H7 (cell line): ENCODE results near the gene BLTP3A. TPM values are rescaled to one million over a fixed set of nuclear protein-coding genes. Genes with fewer than 3 reads are reported as not detected.
"Not testable (repeated sequence)": the region's sequence is repeated elsewhere in the genome, so short reads cannot be mapped to it uniquely, and the experiment has no call there.

Experiments
- DNase-seq: peaks from one replicate; pipeline ENCODE4 v3.0.0; 2012
- H3K27me3 ChIP-seq: 2 replicates; pipeline ENCODE4 v1.6.0; 2011; ENCODE audit warnings: mild to moderate bottlenecking, low read length; ENCODE audit not compliant: control insufficient read depth, insufficient read depth
- H3K36me3 ChIP-seq: replicated peaks from 2 replicates; pipeline ENCODE4 v1.5.1; 2011; ENCODE audit warnings: low read length; ENCODE audit not compliant: control insufficient read depth, insufficient read depth
- H3K4me3 ChIP-seq: 2 replicates; pipeline ENCODE4 v1.5.1; 2011; ENCODE audit warnings: low read depth, mild to moderate bottlenecking, control low read depth, low read length, moderate library complexity; ENCODE audit not compliant: insufficient read depth
- total RNA-seq: library from RNA; depleted of rRNA; stranded (reverse); fragments of >200 nt; shearing (Covaris generic); gene quantifications from 2 replicates; pipeline ENCODE4 v1.2.3, GENCODE V29; 2014

Gene BLTP3A
- total RNA-seq, 1 experiment from 2014 or later = 11.3 TPM

- no peak for DNase-seq
- H3K36me3 ChIP-seq = no peaks in the 10 kb centered on the region
- H3K27me3 ChIP-seq = no peaks in the 10 kb centered on the region
Measured at GRCh38 chr6:34806738-34807453, 15.0 kb downstream of the BLTP3A start.

DNA sequence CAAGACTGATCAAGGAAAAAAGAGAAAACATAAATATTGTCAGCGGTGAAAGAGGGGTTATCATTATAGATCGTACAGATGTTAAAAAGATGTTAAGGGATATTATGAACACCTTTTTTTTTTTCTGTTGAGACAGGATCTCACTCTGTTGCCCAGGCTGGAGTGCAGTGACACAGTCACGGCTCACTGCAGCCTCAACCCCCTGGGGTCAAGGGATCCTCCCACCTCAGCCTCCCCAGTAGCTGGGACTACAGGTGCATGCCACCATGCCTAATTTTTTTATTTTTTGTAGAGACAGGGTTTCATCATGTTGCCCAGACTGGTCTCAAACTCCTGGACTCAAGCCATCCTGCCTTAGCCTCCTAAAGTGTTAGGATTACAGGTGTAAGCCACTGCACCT is 16.6 kb downstream of the BLTP3A start:
- not testable (repeated sequence) for H3K27me3 ChIP-seq, DNase-seq, H3K36me3 ChIP-seq, H3K4me3 ChIP-seq

More at GRCh38 chr6:34806738-34807453, 15.0 kb downstream of the BLTP3A start:
- H3K4me3 ChIP-seq = no peak overlapping the region

- H3K27me3 ChIP-seq, H3K36me3 ChIP-seq, DNase-seq, H3K4me3 ChIP-seq: not testable (repeated sequence)
Measured at GRCh38 chr6:34809419-34809818, 17.5 kb downstream of the BLTP3A start.

GRCh38 chr6:34810017-34810882 is 18.4 kb downstream of the BLTP3A start:
- no peak overlapping the region for H3K4me3 ChIP-seq
- no peak for DNase-seq
- H3K36me3 ChIP-seq = no peaks in the 10 kb centered on the region
- H3K27me3 ChIP-seq = no peaks in the 10 kb centered on the region

GRCh38 chr6:34810936-34811632 is 19.2 kb downstream of the BLTP3A start:
- no peak for DNase-seq
- no peaks in the 10 kb centered on the region for H3K27me3 ChIP-seq
- no peaks in the 10 kb centered on the region for H3K36me3 ChIP-seq
- no peak overlapping the region for H3K4me3 ChIP-seq

GRCh38 chr6:34813028-34813713 is 21.3 kb downstream of the BLTP3A start:
- no peak for DNase-seq
- Histone ChIP-seq H3K27me3 (no peaks in the 10 kb centered on the region), H3K4me3 (no peak overlapping the region), H3K36me3 (no peaks in the 10 kb centered on the region)

GRCh38 chr6:34816635-34817301 is 24.9 kb downstream of the BLTP3A start:
- no peak for DNase-seq
- Histone ChIP-seq H3K36me3 (peaks cover 2% of the 10 kb centered on the region; the same call in 1 of the 2 replicates), H3K4me3 (no peak overlapping the region), H3K27me3 (no peaks in the 10 kb centered on the region)

GRCh38 chr6:34817446-34817845 is 25.6 kb downstream of the BLTP3A start:
- no peaks in the 10 kb centered on the region for H3K27me3 ChIP-seq
- DNase-seq = no peak
- H3K36me3 ChIP-seq = peaks cover 2% of the 10 kb centered on the region; the same call in 1 of the 2 replicates
- no peak overlapping the region for H3K4me3 ChIP-seq

GRCh38 chr6:34818872-34819570 is 27.1 kb downstream of the BLTP3A start:
- DNase-seq, H3K36me3 ChIP-seq, H3K4me3 ChIP-seq, H3K27me3 ChIP-seq: not testable (repeated sequence)

- no peak for DNase-seq
- Histone ChIP-seq H3K4me3 (no peak overlapping the region), H3K36me3 (peaks cover 3% of the 10 kb centered on the region), H3K27me3 (no peaks in the 10 kb centered on the region)
Measured at GRCh38 chr6:34819571-34820480, 27.9 kb downstream of the BLTP3A start.

DNA sequence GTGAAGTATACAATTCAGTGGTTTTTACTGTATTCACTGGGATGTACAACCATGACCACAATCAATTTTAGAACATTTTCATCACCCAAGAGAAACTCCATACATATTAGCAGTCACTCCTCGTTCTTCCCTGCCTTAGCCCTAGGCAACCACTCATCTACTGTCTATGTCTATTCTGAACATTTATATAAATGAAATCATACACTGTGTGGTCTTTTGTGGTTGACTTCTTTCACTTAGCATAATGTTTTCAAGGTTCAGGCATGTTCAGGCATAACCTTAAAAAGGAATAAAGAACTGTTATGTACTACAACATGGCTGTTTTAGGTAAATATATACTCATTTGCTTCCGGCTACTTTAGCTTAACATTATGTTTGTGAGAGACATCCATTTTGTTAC is 37.3 kb downstream of the BLTP3A start:
- Histone ChIP-seq H3K36me3 (peaks cover 2% of the 10 kb centered on the region), H3K27me3 (no peaks in the 10 kb centered on the region), H3K4me3 (no peak overlapping the region)
- no peak for DNase-seq

DNA sequence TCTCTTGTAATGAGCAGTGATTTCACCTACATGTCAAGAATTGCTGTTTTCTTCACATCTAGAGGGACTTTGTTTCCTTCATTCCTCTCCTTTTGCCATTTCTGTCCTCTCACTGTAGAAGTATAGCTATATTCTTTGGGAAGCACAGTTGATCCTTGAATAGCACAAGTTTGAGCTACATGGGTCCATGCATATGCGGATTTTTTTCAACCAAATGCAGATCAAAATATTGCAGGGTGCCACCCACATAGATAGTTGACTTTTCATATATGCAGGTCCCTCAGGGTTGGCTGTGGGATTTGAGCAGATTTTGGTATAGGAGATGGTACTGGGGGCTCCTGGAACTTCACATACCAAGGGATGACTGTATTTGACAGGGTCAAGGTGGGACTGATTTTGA is 41.1 kb downstream of the BLTP3A start:
- H3K27me3 ChIP-seq = no peaks in the 10 kb centered on the region
- peaks cover 16% of the 10 kb centered on the region for H3K36me3 ChIP-seq
- H3K4me3 ChIP-seq = no peak overlapping the region
- DNase-seq = no peak
